HEK293 (cell line): Measurements from ENCODE around the gene EIF3L.
A peak's percentile ranks its signal among the peaks of the same experiment; 100 is the strongest.

Experiments used
- GLI2 ChIP-seq: fragments of 450-650 bp; formaldehyde crosslinking; IDR thresholded peaks from 2 replicates; pipeline ENCODE4; 2017; ENCODE audit warnings: missing biosample characterization, missing genetic modification characterization, low read depth, borderline replicate concordance
- HOXC10 ChIP-seq: sonication (generic); formaldehyde crosslinking; IDR thresholded peaks from 2 replicates; pipeline ENCODE4 v1.8.1; 2023; ENCODE audit warnings: mild to moderate bottlenecking, missing genetic modification reagents
- KLF7 ChIP-seq: fragments of 450-650 bp; formaldehyde crosslinking; IDR thresholded peaks from 2 replicates; pipeline ENCODE4 v1.5.1; 2016; ENCODE audit warnings: missing biosample characterization, missing genetic modification characterization, borderline replicate concordance
- KLF9 ChIP-seq: fragments of 450-650 bp; formaldehyde crosslinking; IDR thresholded peaks from 2 replicates; pipeline ENCODE4 v1.5.1; 2016; ENCODE audit warnings: missing biosample characterization, missing genetic modification characterization, low read depth
- MEIS1 ChIP-seq: sonication (generic); formaldehyde crosslinking; IDR thresholded peaks from 2 replicates; pipeline ENCODE4 v1.8.1; 2022; ENCODE audit warnings: missing genetic modification reagents, mild to moderate bottlenecking, borderline replicate concordance
- SCRT1 ChIP-seq: fragments of 450-650 bp; formaldehyde crosslinking; IDR thresholded peaks from 2 replicates; pipeline ENCODE4 v1.5.1; 2016; ENCODE audit warnings: missing biosample characterization, missing genetic modification characterization, borderline replicate concordance
- TCF7L2 ChIP-seq: IDR thresholded peaks from 2 replicates; pipeline ENCODE4 v1.6.1; 2011; ENCODE audit warnings: low read depth, mild to moderate bottlenecking, inconsistent platforms, low read length, moderate library complexity, borderline replicate concordance
- WT1 ChIP-seq: fragments of 450-650 bp; formaldehyde crosslinking; IDR thresholded peaks from 2 replicates; pipeline ENCODE4 v1.5.1; 2016; ENCODE audit warnings: missing biosample characterization, missing genetic modification characterization
- ZBTB1 ChIP-seq: fragments of 450-650 bp; formaldehyde crosslinking; IDR thresholded peaks from 2 replicates; pipeline ENCODE4 v1.5.1; 2016; ENCODE audit warnings: missing biosample characterization, missing genetic modification characterization
- ZBTB17 ChIP-seq: fragments of 450-650 bp; formaldehyde crosslinking; IDR thresholded peaks from 2 replicates; pipeline ENCODE4 v1.5.1; 2016; ENCODE audit warnings: missing biosample characterization, missing genetic modification characterization
- ZBTB7A ChIP-seq: fragments of 450-650 bp; formaldehyde crosslinking; IDR thresholded peaks from 2 replicates; pipeline ENCODE4 v1.5.1; 2016; ENCODE audit warnings: low read depth, missing biosample characterization, missing genetic modification characterization
- ZEB2 ChIP-seq: fragments of 450-650 bp; formaldehyde crosslinking; IDR thresholded peaks from 2 replicates; pipeline ENCODE4 v1.5.1; 2016; ENCODE audit warnings: missing biosample characterization, missing genetic modification characterization
- ZFP41 ChIP-seq: fragments of 450-650 bp; formaldehyde crosslinking; IDR thresholded peaks from 2 replicates; pipeline ENCODE4 v1.5.1; 2016; ENCODE audit warnings: missing biosample characterization, missing genetic modification characterization, borderline replicate concordance
- ZNF10 ChIP-seq: fragments of 450-650 bp; formaldehyde crosslinking; IDR thresholded peaks from 2 replicates; pipeline ENCODE4 v1.5.1; 2017; ENCODE audit warnings: missing biosample characterization, missing genetic modification characterization
- ZNF2 ChIP-seq: fragments of 450-650 bp; formaldehyde crosslinking; IDR thresholded peaks from 2 replicates; pipeline ENCODE4 v1.5.1; 2016; ENCODE audit warnings: missing biosample characterization, missing genetic modification characterization
- ZNF221 ChIP-seq: fragments of 450-650 bp; formaldehyde crosslinking; IDR thresholded peaks from 2 replicates; pipeline ENCODE4 v1.5.1; 2017; ENCODE audit warnings: missing biosample characterization, missing genetic modification characterization, borderline replicate concordance
- ZNF239 ChIP-seq: fragments of 450-650 bp; formaldehyde crosslinking; IDR thresholded peaks from 2 replicates; pipeline ENCODE4 v1.5.1; 2016; ENCODE audit warnings: missing biosample characterization, missing genetic modification characterization
- ZNF354C ChIP-seq: fragments of 450-650 bp; formaldehyde crosslinking; IDR thresholded peaks from 2 replicates; pipeline ENCODE4 v1.5.1; 2016; ENCODE audit warnings: missing biosample characterization, missing genetic modification characterization, low read depth, borderline replicate concordance
- ZNF391 ChIP-seq: fragments of 450-650 bp; formaldehyde crosslinking; IDR thresholded peaks from 2 replicates; pipeline ENCODE4 v1.5.1; 2016; ENCODE audit warnings: low read depth, missing biosample characterization, missing genetic modification characterization, borderline replicate concordance
- ZNF404 ChIP-seq: fragments of 450-650 bp; formaldehyde crosslinking; IDR thresholded peaks from 2 replicates; pipeline ENCODE4 v1.5.1; 2017; ENCODE audit warnings: missing biosample characterization, missing genetic modification characterization
- ZNF416 ChIP-seq: fragments of 450-650 bp; formaldehyde crosslinking; IDR thresholded peaks from 2 replicates; pipeline ENCODE4 v1.5.1; 2016; ENCODE audit warnings: missing biosample characterization, missing genetic modification characterization
- ZNF433 ChIP-seq: fragments of 450-650 bp; formaldehyde crosslinking; IDR thresholded peaks from 2 replicates; pipeline ENCODE4 v1.5.1; 2016; ENCODE audit warnings: missing biosample characterization, missing genetic modification characterization, low read depth
- ZNF561 ChIP-seq: fragments of 450-650 bp; IDR thresholded peaks from 2 replicates; pipeline ENCODE4 v1.5.1; 2018; ENCODE audit warnings: missing biosample characterization, missing genetic modification characterization, borderline replicate concordance
- ZNF610 ChIP-seq: fragments of 450-650 bp; formaldehyde crosslinking; IDR thresholded peaks from 2 replicates; pipeline ENCODE4 v1.5.1; 2016; ENCODE audit warnings: missing biosample characterization, missing genetic modification characterization, borderline replicate concordance
- ZNF623 ChIP-seq: fragments of 450-650 bp; formaldehyde crosslinking; IDR thresholded peaks from 2 replicates; pipeline ENCODE4 v1.5.1; 2016; ENCODE audit warnings: missing biosample characterization, missing genetic modification characterization
- ZNF626 ChIP-seq: fragments of 450-650 bp; sonication (Bioruptor Pico); formaldehyde crosslinking; IDR thresholded peaks from 2 replicates; pipeline ENCODE4 v1.5.1; 2018; ENCODE audit warnings: missing biosample characterization, missing genetic modification characterization, inconsistent platforms
- ZNF660 ChIP-seq: fragments of 450-650 bp; IDR thresholded peaks from 2 replicates; pipeline ENCODE4 v1.5.1; 2018; ENCODE audit warnings: missing biosample characterization, mild to moderate bottlenecking, missing genetic modification characterization
- ZNF701 ChIP-seq: fragments of 450-650 bp; formaldehyde crosslinking; IDR thresholded peaks from 2 replicates; pipeline ENCODE4 v1.5.1; 2016; ENCODE audit warnings: missing biosample characterization, missing genetic modification characterization
- ZNF707 ChIP-seq: fragments of 450-650 bp; formaldehyde crosslinking; IDR thresholded peaks from 2 replicates; pipeline ENCODE4 v1.5.1; 2016; ENCODE audit warnings: missing biosample characterization, missing genetic modification characterization
- ZNF747 ChIP-seq: fragments of 450-650 bp; formaldehyde crosslinking; IDR thresholded peaks from 2 replicates; pipeline ENCODE4 v1.5.1; 2016; ENCODE audit warnings: missing biosample characterization, missing genetic modification characterization
- ZNF791 ChIP-seq: fragments of 450-650 bp; formaldehyde crosslinking; IDR thresholded peaks from 2 replicates; pipeline ENCODE4 v1.5.1; 2016; ENCODE audit warnings: missing biosample characterization, missing genetic modification characterization
- TF ChIP-seq, protein P1 (sequence below): fragments of 450-650 bp; formaldehyde crosslinking; IDR thresholded peaks from 2 replicates; pipeline ENCODE4 v1.5.1; 2016; ENCODE audit warnings: missing biosample characterization, missing genetic modification characterization
- TF ChIP-seq, protein P2 (sequence below): fragments of 450-650 bp; formaldehyde crosslinking; IDR thresholded peaks from 2 replicates; pipeline ENCODE4 v1.5.1; 2016; ENCODE audit warnings: missing biosample characterization, missing genetic modification characterization, low read depth
- TF ChIP-seq, protein P3 (sequence below): fragments of 450-650 bp; formaldehyde crosslinking; IDR thresholded peaks from 2 replicates; pipeline ENCODE4 v1.5.1; 2016; ENCODE audit warnings: missing biosample characterization, missing genetic modification characterization
- TF ChIP-seq, protein P4 (sequence below): fragments of 450-650 bp; formaldehyde crosslinking; IDR thresholded peaks from 2 replicates; pipeline ENCODE4 v1.5.1; 2016; ENCODE audit warnings: missing biosample characterization, missing genetic modification characterization

The EIF3L gene

DNA sequence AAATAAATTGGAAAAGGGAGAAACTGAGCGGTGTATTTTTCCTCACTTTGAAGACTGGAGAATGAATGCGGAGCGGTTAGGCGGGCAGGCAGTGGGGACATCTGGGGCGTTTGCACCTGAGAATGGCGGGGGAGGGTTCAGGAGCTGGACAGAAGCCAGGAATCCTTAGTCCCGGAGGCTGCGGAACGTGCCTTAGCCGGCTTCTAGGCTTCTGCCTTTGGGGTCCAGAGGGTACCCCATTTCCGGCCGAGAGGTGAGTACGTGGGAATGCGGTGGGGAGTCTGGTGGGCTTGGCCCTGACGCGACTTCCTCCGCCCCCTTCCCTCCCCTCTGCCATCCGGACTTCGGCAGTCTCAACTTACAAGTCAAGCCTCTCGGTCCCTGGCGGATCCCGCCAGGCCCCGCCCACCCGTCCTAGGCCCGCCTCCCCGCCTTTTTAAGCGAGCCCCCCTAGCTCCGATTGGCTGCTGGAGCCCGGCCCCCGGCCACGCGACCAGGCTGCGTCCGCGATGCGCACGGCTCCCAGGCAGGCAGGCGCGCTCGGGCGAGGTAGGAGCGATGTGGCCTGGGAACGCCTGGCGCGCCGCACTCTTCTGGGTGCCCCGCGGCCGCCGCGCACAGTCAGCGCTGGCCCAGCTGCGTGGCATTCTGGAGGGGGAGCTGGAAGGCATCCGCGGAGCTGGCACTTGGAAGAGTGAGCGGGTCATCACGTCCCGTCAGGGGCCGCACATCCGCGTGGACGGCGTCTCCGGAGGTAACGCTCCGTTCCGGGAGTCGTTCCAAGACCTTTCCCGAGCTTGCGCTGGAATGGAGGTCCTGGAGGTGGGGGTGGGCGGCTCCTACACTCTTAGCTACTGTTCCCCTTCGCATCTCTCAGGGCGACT, 41.6 kb upstream of the EIF3L start, which contains the start of gene GCAT (continued):
- TF ChIP-seq ZNF221 (tag by site-specific recombination) (no peak), GLI2 (no peak), ZNF707 (tag by site-specific recombination) (no peak), WT1 (tag by site-specific recombination) (peak; percentile 68), ZNF433 (tag by site-specific recombination) (no peak), TCF7L2 (no peak), KLF9 (tag by site-specific recombination) (peak; percentile 95), MEIS1 (CRISPR knock-in tag) (no peak), ZNF660 (tag by site-specific recombination) (no peak), ZBTB1 (tag by site-specific recombination) (no peak), ZNF239 (tag by site-specific recombination) (no peak), KLF7 (tag by site-specific recombination) (peak; percentile 82), ZBTB17 (tag by site-specific recombination) (peak; percentile 95), ZNF626 (tag by site-specific recombination) (no peak), ZEB2 (tag by site-specific recombination) (peak; percentile 87; the same call in 1 of the 2 replicates), HOXC10 (CRISPR knock-in tag) (no peak), ZNF561 (0 out of 2 replicates have a peak, but pooled peaks have one; percentile 27), ZFP41 (tag by site-specific recombination) (no peak), ZNF404 (tag by site-specific recombination) (no peak), SCRT1 (tag by site-specific recombination) (no peak), ZNF747 (no peak), ZNF10 (tag by site-specific recombination) (no peak), ZNF2 (tag by site-specific recombination) (peak; percentile 72; the same call in 1 of the 2 replicates), ZNF610 (peak; percentile 97), ZNF701 (no peak), ZNF623 (tag by site-specific recombination) (no peak), ZNF391 (tag by site-specific recombination) (0 out of 2 replicates have a peak, but pooled peaks have one; percentile 14), ZBTB7A (tag by site-specific recombination) (peak; percentile 85), ZNF354C (tag by site-specific recombination) (no peak), ZNF416 (tag by site-specific recombination) (no peak), ZNF791 (no peak)
- TF ChIP-seq, protein P1, sequence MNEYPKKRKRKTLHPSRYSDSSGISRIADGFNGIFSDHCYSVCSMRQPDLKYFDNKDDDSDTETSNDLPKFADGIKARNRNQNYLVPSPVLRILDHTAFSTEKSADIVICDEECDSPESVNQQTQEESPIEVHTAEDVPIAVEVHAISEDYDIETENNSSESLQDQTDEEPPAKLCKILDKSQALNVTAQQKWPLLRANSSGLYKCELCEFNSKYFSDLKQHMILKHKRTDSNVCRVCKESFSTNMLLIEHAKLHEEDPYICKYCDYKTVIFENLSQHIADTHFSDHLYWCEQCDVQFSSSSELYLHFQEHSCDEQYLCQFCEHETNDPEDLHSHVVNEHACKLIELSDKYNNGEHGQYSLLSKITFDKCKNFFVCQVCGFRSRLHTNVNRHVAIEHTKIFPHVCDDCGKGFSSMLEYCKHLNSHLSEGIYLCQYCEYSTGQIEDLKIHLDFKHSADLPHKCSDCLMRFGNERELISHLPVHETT, result 0 out of 2 replicates have a peak, but pooled peaks have one; percentile 32
- TF ChIP-seq, protein P2, sequence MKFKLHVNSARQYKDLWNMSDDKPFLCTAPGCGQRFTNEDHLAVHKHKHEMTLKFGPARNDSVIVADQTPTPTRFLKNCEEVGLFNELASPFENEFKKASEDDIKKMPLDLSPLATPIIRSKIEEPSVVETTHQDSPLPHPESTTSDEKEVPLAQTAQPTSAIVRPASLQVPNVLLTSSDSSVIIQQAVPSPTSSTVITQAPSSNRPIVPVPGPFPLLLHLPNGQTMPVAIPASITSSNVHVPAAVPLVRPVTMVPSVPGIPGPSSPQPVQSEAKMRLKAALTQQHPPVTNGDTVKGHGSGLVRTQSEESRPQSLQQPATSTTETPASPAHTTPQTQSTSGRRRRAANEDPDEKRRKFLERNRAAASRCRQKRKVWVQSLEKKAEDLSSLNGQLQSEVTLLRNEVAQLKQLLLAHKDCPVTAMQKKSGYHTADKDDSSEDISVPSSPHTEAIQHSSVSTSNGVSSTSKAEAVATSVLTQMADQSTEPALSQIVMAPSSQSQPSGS (tag by site-specific recombination), result no peak
- TF ChIP-seq, protein P3, sequence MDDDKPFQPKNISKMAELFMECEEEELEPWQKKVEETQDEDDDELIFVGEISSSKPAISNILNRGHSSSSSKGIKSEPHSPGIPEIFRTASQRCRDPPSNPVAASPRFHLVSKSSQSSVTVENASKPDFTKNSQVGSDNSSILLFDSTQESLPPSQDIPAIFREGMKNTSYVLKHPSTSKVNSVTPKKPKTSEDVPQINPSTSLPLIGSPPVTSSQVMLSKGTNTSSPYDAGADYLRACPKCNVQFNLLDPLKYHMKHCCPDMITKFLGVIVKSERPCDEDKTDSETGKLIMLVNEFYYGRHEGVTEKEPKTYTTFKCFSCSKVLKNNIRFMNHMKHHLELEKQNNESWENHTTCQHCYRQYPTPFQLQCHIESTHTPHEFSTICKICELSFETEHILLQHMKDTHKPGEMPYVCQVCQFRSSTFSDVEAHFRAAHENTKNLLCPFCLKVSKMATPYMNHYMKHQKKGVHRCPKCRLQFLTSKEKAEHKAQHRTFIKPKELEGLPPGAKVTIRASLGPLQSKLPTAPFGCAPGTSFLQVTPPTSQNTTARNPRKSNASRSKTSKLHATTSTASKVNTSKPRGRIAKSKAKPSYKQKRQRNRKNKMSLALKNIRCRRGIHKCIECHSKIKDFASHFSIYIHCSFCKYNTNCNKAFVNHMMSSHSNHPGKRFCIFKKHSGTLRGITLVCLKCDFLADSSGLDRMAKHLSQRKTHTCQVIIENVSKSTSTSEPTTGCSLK (tag by site-specific recombination), result no peak
- TF ChIP-seq, protein P4, sequence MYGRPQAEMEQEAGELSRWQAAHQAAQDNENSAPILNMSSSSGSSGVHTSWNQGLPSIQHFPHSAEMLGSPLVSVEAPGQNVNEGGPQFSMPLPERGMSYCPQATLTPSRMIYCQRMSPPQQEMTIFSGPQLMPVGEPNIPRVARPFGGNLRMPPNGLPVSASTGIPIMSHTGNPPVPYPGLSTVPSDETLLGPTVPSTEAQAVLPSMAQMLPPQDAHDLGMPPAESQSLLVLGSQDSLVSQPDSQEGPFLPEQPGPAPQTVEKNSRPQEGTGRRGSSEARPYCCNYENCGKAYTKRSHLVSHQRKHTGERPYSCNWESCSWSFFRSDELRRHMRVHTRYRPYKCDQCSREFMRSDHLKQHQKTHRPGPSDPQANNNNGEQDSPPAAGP, result 0 out of 2 replicates have a peak, but pooled peaks have one; percentile 14
